GM18502 (cell line): ENCODE measurements around the gene KAT6B.

ENCODE experiments used
- ATAC-seq: cut with Tn5 transposase; IDR thresholded peaks from one replicate; pipeline ENCODE4 v1.9.1; 2021; ENCODE audit warnings: mild to moderate bottlenecking; ENCODE audit not compliant: unreplicated experiment, poor library complexity

The KAT6B gene

GRCh38 chr10:74822521-74823089 is 3.8 kb upstream of the KAT6B start:
- no peak for ATAC-seq

GRCh38 chr10:74823791-74824183 is 2.6 kb upstream of the KAT6B start:
- no peak for ATAC-seq

DNA sequence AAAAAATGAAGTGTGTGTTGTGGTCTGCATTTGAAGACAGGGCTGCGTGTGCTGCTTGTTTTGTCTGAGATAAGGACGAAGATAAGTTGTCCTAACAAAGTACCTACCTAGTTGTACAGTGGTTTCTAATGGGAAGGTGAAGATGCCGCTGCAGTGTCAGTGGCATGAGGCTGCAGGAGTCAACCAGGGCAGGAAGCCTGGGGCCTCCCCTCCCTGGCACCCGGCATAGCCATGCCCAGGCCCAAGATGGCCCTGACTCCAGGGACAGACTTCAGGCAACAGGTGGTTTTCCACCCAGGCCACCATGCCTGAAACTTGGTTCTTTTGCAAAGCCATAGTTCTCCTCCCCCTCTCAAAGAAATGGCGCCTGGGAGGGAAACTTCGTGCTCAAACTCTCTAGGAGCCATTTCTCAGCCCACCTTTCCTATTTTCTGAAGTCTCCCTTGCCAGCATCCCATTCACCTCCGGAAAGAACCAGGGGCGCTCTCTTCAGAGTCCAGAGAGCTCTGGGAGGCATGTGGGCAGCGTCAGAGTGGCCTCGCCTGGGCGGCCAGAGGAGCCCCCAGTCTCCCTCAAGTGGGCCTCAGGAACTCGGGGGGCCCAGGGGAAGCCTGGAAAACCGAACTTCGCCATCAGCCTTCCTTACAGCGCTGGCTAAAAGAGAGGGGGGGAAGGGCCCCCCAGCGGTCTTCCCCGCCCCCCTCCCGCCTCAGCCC is 2.1 kb upstream of the KAT6B start:
- ATAC-seq: no peak

DNA sequence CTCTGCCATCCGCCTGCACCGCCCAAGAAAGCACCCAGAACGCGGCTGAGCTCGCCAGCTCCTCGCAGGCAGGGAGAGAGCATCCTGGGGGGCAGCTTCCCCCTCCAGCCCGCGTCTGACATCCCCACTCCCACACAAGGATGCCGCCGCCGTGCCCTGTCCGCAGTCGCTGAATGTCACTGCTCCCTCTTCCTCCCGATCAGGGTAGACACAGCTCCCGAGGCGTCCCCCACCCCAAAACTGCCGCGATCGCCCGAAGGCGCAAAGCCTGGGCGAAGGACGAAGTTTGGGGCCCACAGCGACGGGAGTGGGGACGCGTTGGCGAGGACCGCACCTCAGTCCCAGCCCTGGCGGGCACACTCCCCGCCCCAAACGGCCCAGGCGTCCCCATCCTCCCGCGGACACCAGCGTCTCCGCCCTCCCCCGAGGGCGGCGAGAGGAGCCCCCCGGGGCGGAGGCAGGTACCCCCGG is 1.5 kb upstream of the KAT6B start:
- no peak for ATAC-seq

- ATAC-seq: peak; percentile 0
Measured at GRCh38 chr10:74825371-74826141, 844 bp upstream of the KAT6B start.

GRCh38 chr10:74827045-74827441 is 643 bp downstream of the KAT6B start:
- ATAC-seq: no peak

DNA sequence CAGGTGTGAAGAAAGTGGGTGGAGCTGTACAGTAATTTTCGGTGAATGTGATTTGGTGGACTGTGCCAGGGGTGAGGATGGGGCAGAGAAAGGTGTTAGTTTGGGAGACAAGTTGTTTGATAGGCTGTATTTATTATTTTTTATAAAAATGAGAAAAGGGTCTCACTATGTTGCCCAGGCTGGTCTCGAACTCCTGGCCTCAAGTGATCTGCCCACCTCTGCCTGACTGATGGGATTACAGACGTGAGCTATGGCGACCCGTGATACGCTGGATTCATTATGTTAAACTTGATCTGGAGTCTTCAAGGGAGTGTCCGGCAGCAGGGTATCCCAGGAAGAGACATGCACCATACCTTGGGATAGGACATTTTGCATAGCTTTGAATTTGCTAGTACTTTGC is 1.3 kb downstream of the KAT6B start:
- ATAC-seq: no peak

- no peak for ATAC-seq
Measured at GRCh38 chr10:74828946-74829345, 2.5 kb downstream of the KAT6B start.

DNA sequence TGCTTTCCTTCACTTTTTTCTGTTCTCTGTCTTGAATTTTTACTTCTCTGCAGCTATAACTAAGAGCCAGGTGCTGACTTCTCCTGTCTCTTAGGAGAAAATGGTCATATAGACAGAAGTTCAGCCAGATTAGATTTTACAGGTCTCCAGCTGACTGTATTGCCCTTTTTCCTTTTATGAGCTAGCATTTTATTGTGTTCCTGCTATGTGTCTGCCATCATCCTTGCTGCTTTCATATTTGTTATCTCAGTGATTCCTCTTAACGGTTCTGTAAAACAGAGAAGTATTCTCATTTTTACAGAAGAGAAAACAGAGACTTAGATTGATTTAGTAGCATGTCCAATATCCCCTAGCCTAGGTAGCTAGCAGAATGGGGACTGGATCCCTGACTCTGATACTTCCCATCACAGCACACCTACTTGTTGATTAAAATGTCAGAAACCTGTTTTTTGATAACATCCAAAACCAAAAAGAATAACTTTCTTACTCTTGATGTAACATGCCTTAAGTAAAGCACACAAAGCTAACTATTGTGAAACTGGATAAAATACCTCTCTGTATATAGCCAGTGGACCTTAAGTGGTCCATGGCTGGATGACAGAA is 5.2 kb downstream of the KAT6B start:
- no peak for ATAC-seq

GRCh38 chr10:74835963-74836362 is 9.6 kb downstream of the KAT6B start:
- ATAC-seq: no peak

GRCh38 chr10:74836877-74837276 is 10.5 kb downstream of the KAT6B start:
- ATAC-seq: no peak

GRCh38 chr10:74837743-74838142 is 11.3 kb downstream of the KAT6B start:
- no peak for ATAC-seq

DNA sequence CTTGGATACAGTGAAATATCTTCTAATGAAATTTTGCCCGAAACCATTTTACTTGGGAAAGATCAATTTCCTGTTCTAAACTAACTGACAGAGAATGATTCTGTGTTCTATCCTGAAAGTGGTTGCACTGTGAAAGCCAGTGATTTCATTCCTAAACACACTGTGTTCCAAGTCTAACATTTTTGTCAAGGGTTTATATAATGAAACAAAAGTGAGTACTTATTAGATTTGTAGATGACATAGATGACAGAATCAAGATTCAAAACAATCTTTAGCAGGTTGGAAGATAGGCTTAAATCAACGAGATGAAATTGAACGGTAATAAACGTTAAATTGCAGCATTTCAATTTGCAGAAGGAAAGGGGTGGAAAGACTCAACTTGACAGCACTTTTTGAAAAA is 13.3 kb downstream of the KAT6B start:
- ATAC-seq: no peak

DNA sequence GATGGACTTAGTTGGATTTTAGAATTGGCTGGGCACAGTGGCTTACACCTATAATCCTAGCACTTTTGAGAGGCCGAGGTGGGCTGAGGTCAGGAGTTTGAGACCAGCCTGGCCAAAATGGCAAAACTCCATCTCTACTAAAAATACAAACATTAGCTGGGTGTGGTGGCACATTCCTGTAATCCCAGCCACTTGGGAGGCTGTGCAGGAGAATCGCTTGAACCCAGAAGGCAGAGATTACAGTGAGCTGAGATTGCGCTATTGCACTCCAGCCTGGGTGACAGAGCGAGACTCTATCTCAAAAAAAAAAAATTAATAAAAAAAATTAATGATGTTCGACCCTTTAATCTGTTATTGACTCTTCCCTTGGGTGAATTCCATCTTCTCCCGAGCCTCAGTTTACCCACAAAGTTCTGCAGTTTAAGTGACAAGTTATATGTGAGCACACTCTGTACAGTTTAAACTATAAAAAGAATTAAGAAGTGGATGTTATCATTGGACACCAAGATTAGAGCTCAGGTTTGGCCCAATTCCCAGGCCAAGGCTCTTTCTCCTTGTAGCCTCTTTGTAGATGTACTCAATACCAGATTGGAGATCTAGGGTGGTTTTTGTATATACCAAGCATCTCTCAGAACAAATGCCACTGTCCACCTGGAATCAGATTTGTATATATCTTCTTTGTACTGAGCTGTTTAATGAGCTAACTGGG is 15.0 kb downstream of the KAT6B start:
- ATAC-seq: no peak

- no peak for ATAC-seq
Measured at GRCh38 chr10:74842301-74842954, 16.0 kb downstream of the KAT6B start.

GRCh38 chr10:74846958-74847357 is 20.6 kb downstream of the KAT6B start:
- no peak for ATAC-seq

GRCh38 chr10:74851831-74852230 is 25.4 kb downstream of the KAT6B start:
- ATAC-seq: no peak

DNA sequence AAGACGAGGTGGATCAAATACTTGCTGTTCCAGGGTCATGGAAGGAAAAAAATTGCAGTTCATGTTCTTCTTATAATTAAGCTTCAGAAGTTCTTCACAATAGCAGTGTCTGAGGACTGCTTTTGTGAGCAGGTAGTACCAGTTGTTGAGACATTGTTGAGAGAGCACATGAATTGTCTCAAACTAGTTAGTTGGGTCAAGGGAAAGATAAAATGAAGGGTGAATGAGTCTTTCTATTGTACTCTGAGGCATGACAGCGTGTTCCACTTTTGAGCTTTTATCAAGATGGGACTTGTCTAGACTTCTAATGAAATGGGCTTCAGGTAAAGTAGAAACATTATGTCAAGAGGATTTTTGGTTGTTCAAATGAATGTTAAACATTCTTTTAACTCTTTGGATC is 26.0 kb downstream of the KAT6B start:
- no peak for ATAC-seq

GRCh38 chr10:74854610-74855009 is 28.2 kb downstream of the KAT6B start:
- ATAC-seq: peak; percentile 50

DNA sequence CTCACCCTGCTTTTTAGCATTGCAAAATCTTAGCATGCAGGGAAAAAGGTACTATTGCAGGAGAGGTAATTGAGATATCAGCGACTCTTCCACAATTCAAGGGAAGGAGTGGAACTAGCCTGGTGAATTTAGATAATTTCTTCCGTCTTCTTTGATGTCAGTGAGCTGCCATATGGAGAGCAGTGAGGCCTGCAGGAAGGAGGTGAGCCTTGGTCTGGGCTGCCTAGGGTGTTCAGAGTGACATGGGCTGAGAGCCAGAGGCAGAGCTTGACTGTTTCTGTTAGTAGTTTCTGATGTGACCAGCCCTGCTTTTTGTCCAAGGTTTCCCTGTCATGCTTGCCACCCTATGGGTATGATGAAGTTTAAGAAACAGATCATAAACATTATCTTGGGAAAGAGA is 28.6 kb downstream of the KAT6B start:
- ATAC-seq: peak; percentile 54
